K562 (cell line): Measurements from ENCODE around the gene TMEM121B. TPM values are rescaled to one million over a fixed set of nuclear protein-coding genes. Genes with fewer than 3 reads are reported as not detected.

ENCODE experiments used
- BCOR ChIP-seq: fragments of 450-650 bp; IDR thresholded peaks from 2 replicates; pipeline ENCODE4 v1.6.1; 2016
- GATA2 ChIP-seq: sonication (generic); formaldehyde crosslinking; IDR thresholded peaks from 2 replicates; pipeline ENCODE4 v1.4.0; 2020; ENCODE audit warnings: mild to moderate bottlenecking, missing genetic modification reagents
- HDAC1 ChIP-seq, 2 experiments: fragments of 450-650 bp; IDR thresholded peaks; 2 replicates each; pipeline ENCODE4 v1.6.1; 2016 to 2017; ENCODE audit warnings: inconsistent platforms in 1 of 2, mild to moderate bottlenecking in 1 of 2, moderate library complexity in 1 of 2
- HDAC2 ChIP-seq: fragments of 450-650 bp; IDR thresholded peaks from 2 replicates; pipeline ENCODE4 v1.6.1; 2016; ENCODE audit warnings: mild to moderate bottlenecking
- HES1 ChIP-seq: fragments of 450-650 bp; IDR thresholded peaks from 2 replicates; pipeline ENCODE4 v1.6.1; 2016; ENCODE audit warnings: low read depth, mild to moderate bottlenecking, moderate library complexity
- KDM1A ChIP-seq, 2 experiments: fragments of 450-650 bp; IDR thresholded peaks; 2 replicates each; pipeline ENCODE4 v1.6.1; 2016; ENCODE audit warnings: mild to moderate bottlenecking in 2 of 2
- LEF1 ChIP-seq: fragments of 450-650 bp; IDR thresholded peaks from 2 replicates; pipeline ENCODE4 v1.6.1; 2016; ENCODE audit warnings: mild to moderate bottlenecking
- MCM3 ChIP-seq: fragments of 450-650 bp; IDR thresholded peaks from 2 replicates; pipeline ENCODE4 v1.6.1; 2016
- NFIX ChIP-seq: fragments of 250-450 bp; sonication (Bioruptor Pico); IDR thresholded peaks from 2 replicates; pipeline ENCODE4 v1.4.0; 2020; ENCODE audit warnings: low read depth, mild to moderate bottlenecking, moderate library complexity
- POLR2G ChIP-seq: fragments of 200-400 bp; formaldehyde crosslinking; IDR thresholded peaks from 2 replicates; pipeline ENCODE4 v1.6.1; 2017; ENCODE audit warnings: low read depth, mild to moderate bottlenecking, antibody characterized with exemption, low read length, moderate library complexity
- POLR2H ChIP-seq: IDR thresholded peaks from 2 replicates; pipeline ENCODE4 v1.6.1; 2016; ENCODE audit warnings: missing genetic modification characterization, low read depth, mild to moderate bottlenecking, control low read depth, missing compliant biosample characterization, moderate library complexity
- POLR3A ChIP-seq: IDR thresholded peaks from 2 replicates; pipeline ENCODE4 v1.6.1; 2011; ENCODE audit warnings: borderline replicate concordance, mild to moderate bottlenecking, moderate library complexity; ENCODE audit not compliant: insufficient read length, insufficient read depth; ENCODE audit errors: extremely low read depth
- PRMT5 ChIP-seq: sonication (generic); formaldehyde crosslinking; IDR thresholded peaks from 2 replicates; pipeline ENCODE4 v1.5.0; 2020; ENCODE audit warnings: missing genetic modification reagents
- SIN3B ChIP-seq: fragments of 450-650 bp; IDR thresholded peaks from 2 replicates; pipeline ENCODE4 v1.6.1; 2017; ENCODE audit warnings: low read depth, mild to moderate bottlenecking, moderate library complexity
- SRSF1 ChIP-seq: fragments of 200-400 bp; formaldehyde crosslinking; IDR thresholded peaks from 2 replicates; pipeline ENCODE4 v1.6.1; 2017; ENCODE audit warnings: mild to moderate bottlenecking, low read depth, low read length, moderate library complexity
- TBL1XR1 ChIP-seq, 2 experiments: IDR thresholded peaks; 2 replicates each; pipeline ENCODE4 v1.6.1; 2012; ENCODE audit warnings: improper control_type of control experiment in 2 of 2, low read length in 2 of 2, mild to moderate bottlenecking in 1 of 2
- TRIM25 ChIP-seq: fragments of 450-650 bp; IDR thresholded peaks from 2 replicates; pipeline ENCODE4 v1.7.0; 2016; ENCODE audit warnings: borderline replicate concordance
- YBX1 ChIP-seq: fragments of 450-650 bp; IDR thresholded peaks from 2 replicates; pipeline ENCODE4 v1.7.1; 2016; ENCODE audit warnings: mild to moderate bottlenecking
- ZNF143 ChIP-seq: sonication (generic); formaldehyde crosslinking; IDR thresholded peaks from 2 replicates; pipeline ENCODE4 v1.9.0; 2022; ENCODE audit warnings: mild to moderate bottlenecking, missing genetic modification reagents
- ZNF395 ChIP-seq: fragments of 200-800 bp; sonication (Bioruptor generic); IDR thresholded peaks from 2 replicates; pipeline ENCODE4 v1.6.1; 2017; ENCODE audit warnings: missing genetic modification characterization, missing compliant biosample characterization
- ZNF609 ChIP-seq: sonication (generic); formaldehyde crosslinking; IDR thresholded peaks from 2 replicates; pipeline ENCODE4 v1.8.1; 2023; ENCODE audit warnings: missing genetic modification reagents, mild to moderate bottlenecking, borderline replicate concordance
- polyA plus RNA-seq, 8 experiments: library from polyadenylated mRNA; depleted of rRNA in 4 of 8; stranded (reverse) in 5 of 8; unstranded in 3 of 8; fragments of >200 nt; fragmentation: Nextera tagmentation in 2 of 8; fragmentation: Illumina TruSeq in 1 of 8; extraction: Ambion mirVana in 2 of 8; extraction: Trizol in 1 of 8; gene quantifications; 2 replicates each; pipeline versions ENCODE4 v1.2.1 to v1.2.3, GENCODE V29; 2011 to 2014; ENCODE audit warnings: inconsistent platforms in 1 of 8, missing spikeins in 1 of 8
- total RNA-seq, 7 experiments: library from RNA; depleted of rRNA in 6 of 7; stranded (reverse); fragments of >200 nt in 6 of 7; fragmentation: Illumina TruSeq in 2 of 7; extraction: Trizol in 2 of 7; gene quantifications; 2 replicates each; pipeline versions ENCODE4 v1.2.1 to v1.2.3, GENCODE V29; 2011 to 2021; ENCODE audit warnings: low replicate concordance in 1 of 7

The TMEM121B gene
- total and polyA plus RNA-seq, 9 of the 15 experiments (the other 6 are each of a cell fraction or from before 2014, with no cell fraction given): 0.03 to 0.07 (median 0.03) TPM; not detected in 6

GRCh38 chr22:17155941-17156340 is 34.8 kb upstream of the TMEM121B start (continued):
- TF ChIP-seq POLR2G (no peak), MCM3 (no peak), POLR2H (tag) (no peak), POLR3A (no peak), YBX1 (no peak), TRIM25 (no peak), ZNF609 (CRISPR knock-in tag) (no peak), NFIX (CRISPR knock-in tag) (no peak), BCOR (0 out of 2 replicates have a peak, but pooled peaks have one; percentile 26), ZNF143 (CRISPR knock-in tag) (no peak), HDAC1 (IDR thresholded peaks at IDR 0.05) (peak in 1 of 2 experiments; percentile 54; a peak in 1 of 4 replicates), LEF1 (0 out of 2 replicates have a peak, but pooled peaks have one; percentile 34), TBL1XR1 (IDR thresholded peaks at IDR 0.05; ENCODE audit: low read length in 2 of 2) (no peak), SIN3B (no peak), ZNF395 (CRISPR knock-in tag) (no peak), KDM1A (IDR thresholded peaks at IDR 0.05) (peak; percentile 67 to 71; a peak in 3 of 4 replicates), SRSF1 (no peak), HDAC2 (0 out of 2 replicates have a peak, but pooled peaks have one; percentile 51), HES1 (peak; percentile 60; the same call in 1 of the 2 replicates), GATA2 (CRISPR knock-in tag) (no peak), PRMT5 (CRISPR knock-in tag) (no peak)
